ENCODE data around the gene LIN54.

LIN54 gene

DNA sequence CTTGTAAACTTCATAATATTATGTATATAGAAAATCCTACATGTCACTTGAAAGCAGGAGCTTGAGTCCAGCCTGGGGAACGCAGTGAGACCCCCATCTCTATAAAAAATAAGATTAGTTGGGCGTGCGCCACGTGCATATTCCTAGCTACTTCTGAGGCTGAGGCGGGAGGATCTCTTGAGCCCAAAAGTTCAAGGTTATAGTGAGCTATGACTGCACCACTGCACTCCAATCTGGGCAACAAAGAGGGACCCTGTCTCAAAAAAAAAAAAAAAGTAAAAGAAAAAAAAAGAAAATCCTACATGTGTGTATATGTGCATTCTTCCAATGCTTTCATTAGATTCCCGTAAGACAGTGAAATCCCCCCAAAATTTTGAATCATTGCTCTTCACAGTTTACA lies 121.3 kb downstream of the LIN54 start:
- no peak for DNase-seq

DNA sequence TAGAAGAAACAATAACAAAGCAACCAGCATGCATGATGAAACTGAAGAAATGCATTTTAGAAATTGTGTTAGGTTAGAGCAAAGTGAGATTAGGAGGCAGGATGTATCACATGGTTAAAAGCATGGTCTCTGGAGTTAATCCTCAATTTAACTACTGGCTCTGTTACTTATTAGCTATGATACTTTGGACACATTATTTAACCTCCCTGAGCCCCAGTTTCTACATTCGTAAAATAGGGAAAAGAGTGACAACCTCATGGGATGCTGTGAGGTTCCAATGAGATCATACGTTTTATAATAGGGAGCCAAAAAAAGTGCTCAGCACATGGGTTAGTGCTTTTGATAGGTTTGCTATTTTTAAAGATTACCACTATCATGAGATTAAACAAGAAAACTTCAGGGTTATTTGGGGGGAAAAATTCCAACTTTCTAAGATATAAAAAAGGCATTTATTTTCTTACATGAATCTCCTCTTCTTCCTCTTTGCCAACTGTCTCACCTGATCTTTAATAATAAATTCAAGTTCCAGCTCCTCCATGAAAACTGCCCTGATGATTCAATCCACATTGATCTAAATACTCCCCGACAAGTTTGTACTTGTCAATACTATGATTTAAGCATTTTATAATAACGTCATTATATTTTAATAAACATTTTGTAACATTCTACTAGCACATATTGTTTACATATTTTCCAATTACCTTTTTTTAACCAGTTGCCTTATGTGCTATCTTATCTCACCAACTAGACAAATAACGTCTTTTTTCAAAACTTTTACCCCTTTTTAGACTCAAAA lies 124.3 kb downstream of the LIN54 start:
- DNase-seq = no peak

DNA sequence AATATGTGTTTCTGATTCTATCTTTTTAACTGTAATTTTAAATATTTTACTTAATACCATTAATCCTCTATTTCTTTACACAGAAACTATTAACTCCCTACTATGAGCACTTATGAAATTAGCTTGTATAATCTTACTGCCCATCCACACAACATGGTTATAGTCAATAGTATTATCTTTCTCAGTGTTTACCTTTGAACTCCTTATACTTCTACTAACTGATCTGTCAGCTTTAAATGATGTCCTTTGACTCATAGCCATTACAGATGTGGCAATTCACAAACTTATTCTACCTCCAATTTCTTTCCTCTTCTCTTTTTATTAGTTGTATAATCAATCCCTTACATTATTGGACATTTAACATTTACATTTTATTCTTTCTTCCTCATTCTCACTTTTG lies 125.2 kb downstream of the LIN54 start:
- no peak for DNase-seq

All from stimulated activated CD4-positive, alpha-beta T cell treated with anti-CD3 and anti-CD28 coated beads, Interleukin-2, amount 100 ng/mL, for 48 hours (primary cell).